Fibroblast of the aortic adventitia (primary cell): ENCODE data around the gene SURF6. TPM values are rescaled to one million over a fixed set of nuclear protein-coding genes. Genes with fewer than 3 reads are reported as not detected.

Source experiments
- DNase-seq: peaks from one replicate; pipeline ENCODE4 v3.0.0-alpha.2; 2010; ENCODE audit warnings: low read depth
- H3K4me3 ChIP-seq: 2 replicates; pipeline ENCODE4 v1.5.1; 2011; ENCODE audit warnings: low read depth, mild to moderate bottlenecking, control low read depth, low read length, moderate library complexity
- CTCF ChIP-seq: IDR thresholded peaks from 2 replicates; pipeline ENCODE4 v1.5.1; 2011; ENCODE audit warnings: mild to moderate bottlenecking, low read length, control low read depth, inconsistent platforms; ENCODE audit not compliant: insufficient read depth
- total RNA-seq: library from RNA; depleted of rRNA; stranded (reverse); fragments of >200 nt; gene quantifications from 2 replicates; pipeline ENCODE4 v1.2.3, GENCODE V29; 2012; ENCODE audit warnings: low replicate concordance

The SURF6 gene
- total RNA-seq, 1 donor, result 6.9 TPM

GRCh38 chr9:133309608-133310007 is 26.4 kb downstream of the SURF6 start:
- no peak for TF ChIP-seq CTCF
- DNase-seq, result no peak
- H3K4me3 ChIP-seq, result no peak overlapping the region

- no peak for TF ChIP-seq CTCF
- DNase-seq, result no peak
- H3K4me3 ChIP-seq, result no peak overlapping the region
Observed at GRCh38 chr9:133307301-133307700, 28.7 kb downstream of the SURF6 start.

- no peak for DNase-seq
- no peak for TF ChIP-seq CTCF
- no peak overlapping the region for H3K4me3 ChIP-seq
Observed at GRCh38 chr9:133306242-133307204, 29.5 kb downstream of the SURF6 start.

- H3K4me3 ChIP-seq, result no peak overlapping the region
- TF ChIP-seq CTCF, result no peak
- DNase-seq, result no peak
Observed at GRCh38 chr9:133305731-133306130, 30.3 kb downstream of the SURF6 start.

- TF ChIP-seq CTCF, result no peak
- H3K4me3 ChIP-seq, result no peak overlapping the region
- no peak for DNase-seq
Observed at GRCh38 chr9:133304477-133305377, 31.3 kb downstream of the SURF6 start.

- DNase-seq, result no peak
- H3K4me3 ChIP-seq, result no peak overlapping the region
- TF ChIP-seq CTCF, result no peak
Observed at GRCh38 chr9:133304158-133304470, 31.9 kb downstream of the SURF6 start.
